K562 (cell line): ENCODE results near the gene CDK4. TPM values are rescaled to one million over a fixed set of nuclear protein-coding genes. Genes with fewer than 3 reads are reported as not detected.

Source experiments
- ATAC-seq: fragments of 200-7000 bp; cut with Tn5 transposase; 3 replicates; pipeline ENCODE4 v1.9.1; 2020; ENCODE audit warnings: moderate library complexity
- BruUV-seq: library from RNA; stranded (reverse); fragments of 400-500 nt; replicated peaks from 2 replicates; lab custom pipeline; 2021; lab: Mats Ljungman, UMichigan
- CTCF ChIA-PET: fragments of 300-600 bp; formaldehyde crosslinking; extraction: SDS; loops from one replicate; lab custom pipeline; 2021; ENCODE audit warnings: low intra/inter-chr PET ratio; lab: Yijun Ruan, JAX
- POLR2A ChIA-PET: fragments of 300-600, 350-650 bp; sonication (Branson Sonifier 250); formaldehyde crosslinking; extraction: SDS; loops from one replicate; lab custom pipeline; 2021; ENCODE audit warnings: antibody characterized with exemption, inconsistent platforms; lab: Yijun Ruan, JAX
- DNase-seq, 4 experiments: peaks; one replicate each; pipeline versions ENCODE4 v3.0.0 to v3.0.0-alpha.2; 2011 to 2018; ENCODE audit warnings: low spot score in 3 of 4, mixed read lengths in 3 of 4; ENCODE audit errors: extremely low read depth in 1 of 4
- FAIRE-seq: peaks from 2 replicates; lab custom pipeline; 2011; peaks lifted over from hg19 to GRCh38; lab: Jason Lieb, UNC
- H2AFZ ChIP-seq: 2 replicates; pipeline ENCODE4 v1.6.0; 2011; ENCODE audit warnings: low read depth, low read length, control low read depth, inconsistent platforms
- H3K27ac ChIP-seq: fragments of 200-600 bp; 3 replicates; pipeline ENCODE4 v1.8.0; 2011; ENCODE audit warnings: low read depth, mild to moderate bottlenecking, control low read depth, inconsistent platforms, low read length, moderate library complexity, mixed read lengths; ENCODE audit errors: extremely low read depth
- H3K27me3 ChIP-seq, 2 experiments: fragments of 300-600 bp in 1 of 2; 2 replicates in 1 of 2; 3 replicates in 1 of 2; pipeline versions ENCODE4 v1.6.0 to v1.8.0; 2011; ENCODE audit warnings: inconsistent platforms in 2 of 2, low read length in 2 of 2, mild to moderate bottlenecking in 1 of 2, mixed read lengths in 1 of 2, moderate library complexity in 1 of 2; ENCODE audit not compliant: control insufficient read depth in 2 of 2, insufficient read depth in 2 of 2
- H3K36me3 ChIP-seq: fragments of 300-600 bp; 3 replicates; pipeline ENCODE4 v1.8.0; 2011; ENCODE audit warnings: mild to moderate bottlenecking, low read length, inconsistent platforms; ENCODE audit not compliant: control insufficient read depth, insufficient read depth
- H3K4me1 ChIP-seq, 2 experiments: fragments of 200-600 bp in 1 of 2; replicated peaks in 1 of 2; 2 replicates in 1 of 2; 3 replicates in 1 of 2; pipeline versions ENCODE4 v1.5.1 to v1.8.0; 2011; ENCODE audit warnings: inconsistent platforms in 2 of 2, low read length in 2 of 2, mild to moderate bottlenecking in 1 of 2, mixed read lengths in 1 of 2, moderate library complexity in 1 of 2; ENCODE audit not compliant: control insufficient read depth in 2 of 2, insufficient read depth in 2 of 2
- H3K4me2 ChIP-seq: 2 replicates; pipeline ENCODE4 v1.6.1; 2011; ENCODE audit warnings: low read length, control low read depth, inconsistent platforms, mixed read lengths; ENCODE audit not compliant: insufficient read depth
- H3K4me3 ChIP-seq: fragments of 200-600 bp; sonication (generic), shearing (Covaris generic); 2 replicates; pipeline ENCODE4 v1.5.1; 2016; ENCODE audit warnings: control low read depth, inconsistent platforms
- H3K79me2 ChIP-seq: fragments of 200-600 bp; 3 replicates; pipeline ENCODE4 v1.8.0; 2011; ENCODE audit warnings: low read length, inconsistent platforms; ENCODE audit not compliant: control insufficient read depth, insufficient read depth
- H3K9ac ChIP-seq, 2 experiments: 2 replicates each; pipeline versions ENCODE4 v1.6.0 to v1.6.1; 2011; ENCODE audit warnings: low read depth in 2 of 2, low read length in 2 of 2, control low read depth in 1 of 2, inconsistent platforms in 1 of 2, mild to moderate bottlenecking in 1 of 2, mixed read lengths in 1 of 2; ENCODE audit not compliant: insufficient read depth in 1 of 2
- H3K9me1 ChIP-seq: one replicate; pipeline ENCODE4 v1.6.0; 2011; ENCODE audit warnings: inconsistent platforms, mild to moderate bottlenecking, low read length, moderate library complexity; ENCODE audit not compliant: control insufficient read depth, insufficient read depth
- H3K9me3 ChIP-seq: replicated peaks from 2 replicates; pipeline ENCODE4 v1.5.1; 2011; ENCODE audit warnings: low read depth, low read length, inconsistent platforms; ENCODE audit not compliant: control insufficient read depth, insufficient read depth
- H4K20me1 ChIP-seq: replicated peaks from 2 replicates; pipeline ENCODE4 v1.6.1; 2011; ENCODE audit warnings: low read length, inconsistent platforms, mixed read lengths; ENCODE audit not compliant: control insufficient read depth, insufficient read depth
- ADNP ChIP-seq: fragments of 200-800 bp; sonication (Bioruptor generic); IDR thresholded peaks from 2 replicates; pipeline ENCODE4 v1.6.1; 2016; ENCODE audit warnings: missing genetic modification characterization, missing compliant biosample characterization
- ATF3 ChIP-seq, 2 experiments: fragments of 450-650 bp in 1 of 2; sonication (generic) in 1 of 2; formaldehyde crosslinking in 1 of 2; IDR thresholded peaks in 1 of 2; conservative IDR thresholded peaks in 1 of 2; 2 replicates each; pipeline versions ENCODE4 v1.6.1 to v1.8.1; 2016 to 2023; ENCODE audit warnings: mild to moderate bottlenecking in 2 of 2, moderate library complexity in 2 of 2, inconsistent platforms in 1 of 2, missing genetic modification reagents in 1 of 2
- CC2D1A ChIP-seq: fragments of 450-650 bp; IDR thresholded peaks from 2 replicates; pipeline ENCODE4 v1.6.1; 2017; ENCODE audit warnings: mild to moderate bottlenecking
- E2F6 ChIP-seq, 2 experiments: IDR thresholded peaks; 2 replicates each; pipeline ENCODE4 v1.6.1; 2011; ENCODE audit warnings: borderline replicate concordance in 1 of 2, control low read depth in 1 of 2, low read depth in 1 of 2, low read length in 1 of 2, mild to moderate bottlenecking in 1 of 2, mixed read lengths in 1 of 2, moderate library complexity in 1 of 2; ENCODE audit not compliant: insufficient read depth in 1 of 2, insufficient read length in 1 of 2, poor library complexity in 1 of 2, severe bottlenecking in 1 of 2; ENCODE audit errors: extremely low read depth in 1 of 2
- ELF2 ChIP-seq: fragments of 250-450 bp; sonication (Bioruptor Pico); IDR thresholded peaks from 2 replicates; pipeline ENCODE4 v1.5.0; 2021; ENCODE audit warnings: mild to moderate bottlenecking
- ETS2 ChIP-seq: IDR thresholded peaks from 2 replicates; pipeline ENCODE4 v1.6.1; 2016; ENCODE audit warnings: borderline replicate concordance, missing genetic modification characterization, mild to moderate bottlenecking, moderate library complexity, missing compliant biosample characterization; ENCODE audit not compliant: poor library complexity, severe bottlenecking
- MTA1 ChIP-seq: fragments of 450-650 bp; IDR thresholded peaks from 2 replicates; pipeline ENCODE4 v1.6.1; 2017; ENCODE audit warnings: borderline replicate concordance
- NKRF ChIP-seq: fragments of 450-650 bp; IDR thresholded peaks from 2 replicates; pipeline ENCODE4 v1.6.1; 2016; ENCODE audit warnings: borderline replicate concordance
- ZNF212 ChIP-seq: fragments of 450-650 bp; formaldehyde crosslinking; IDR thresholded peaks from 2 replicates; pipeline ENCODE4 v1.4.0; 2020; ENCODE audit warnings: mild to moderate bottlenecking
- ZNF41 ChIP-seq: fragments of 250-450 bp; sonication (Bioruptor Pico); conservative IDR thresholded peaks from 2 replicates; pipeline ENCODE4 v1.4.0; 2020; ENCODE audit warnings: mild to moderate bottlenecking
- ZNF592 ChIP-seq: fragments of 450-650 bp; IDR thresholded peaks from 2 replicates; pipeline ENCODE4 v1.6.1; 2017; ENCODE audit warnings: antibody characterized with exemption, mild to moderate bottlenecking
- ZNF717 ChIP-seq: fragments of 250-450 bp; sonication (Bioruptor Pico); IDR thresholded peaks from 2 replicates; pipeline ENCODE4 v1.5.0; 2021
- WGBS: fragments of 100-300 bp; shearing (Covaris generic); methylation state at CpG from one replicate; pipeline ENCODE4 v1.1.6; 2016; ENCODE audit warnings: low coverage, mixed read lengths; ENCODE audit not compliant: insufficient coverage; ENCODE audit errors: missing lambda C conversion rate; 5-methylcytosine and 5-hydroxymethylcytosine counted together
- in situ Hi-C: fragments of 300-500 bp; cut with MboI; formaldehyde crosslinking; loops from 4 replicates; pipeline ENCODE4 v1.15.0; 2018; ENCODE audit warnings: inconsistent platforms, mixed read lengths
- intact Hi-C: fragments of 100-400 bp; cut with micrococcal nuclease; formaldehyde crosslinking; loops from 2 replicates; pipeline ENCODE4 v1.14.2; 2022
- polyA plus RNA-seq, 8 experiments: library from polyadenylated mRNA; depleted of rRNA in 4 of 8; stranded (reverse) in 5 of 8; unstranded in 3 of 8; fragments of >200 nt; fragmentation: Nextera tagmentation in 2 of 8; fragmentation: Illumina TruSeq in 1 of 8; extraction: Ambion mirVana in 2 of 8; extraction: Trizol in 1 of 8; gene quantifications; 2 replicates each; pipeline versions ENCODE4 v1.2.1 to v1.2.3, GENCODE V29; 2011 to 2014; ENCODE audit warnings: inconsistent platforms in 1 of 8, missing spikeins in 1 of 8
- total RNA-seq, 7 experiments: library from RNA; depleted of rRNA in 6 of 7; stranded (reverse); fragments of >200 nt in 6 of 7; fragmentation: Illumina TruSeq in 2 of 7; extraction: Trizol in 2 of 7; gene quantifications; 2 replicates each; pipeline versions ENCODE4 v1.2.1 to v1.2.3, GENCODE V29; 2011 to 2021; ENCODE audit warnings: low replicate concordance in 1 of 7

The CDK4 gene
- total and polyA plus RNA-seq, 9 of the 15 experiments (the other 6 are each of a cell fraction or from before 2014, with no cell fraction given): 37.8 to 436 (median 238) TPM

DNA sequence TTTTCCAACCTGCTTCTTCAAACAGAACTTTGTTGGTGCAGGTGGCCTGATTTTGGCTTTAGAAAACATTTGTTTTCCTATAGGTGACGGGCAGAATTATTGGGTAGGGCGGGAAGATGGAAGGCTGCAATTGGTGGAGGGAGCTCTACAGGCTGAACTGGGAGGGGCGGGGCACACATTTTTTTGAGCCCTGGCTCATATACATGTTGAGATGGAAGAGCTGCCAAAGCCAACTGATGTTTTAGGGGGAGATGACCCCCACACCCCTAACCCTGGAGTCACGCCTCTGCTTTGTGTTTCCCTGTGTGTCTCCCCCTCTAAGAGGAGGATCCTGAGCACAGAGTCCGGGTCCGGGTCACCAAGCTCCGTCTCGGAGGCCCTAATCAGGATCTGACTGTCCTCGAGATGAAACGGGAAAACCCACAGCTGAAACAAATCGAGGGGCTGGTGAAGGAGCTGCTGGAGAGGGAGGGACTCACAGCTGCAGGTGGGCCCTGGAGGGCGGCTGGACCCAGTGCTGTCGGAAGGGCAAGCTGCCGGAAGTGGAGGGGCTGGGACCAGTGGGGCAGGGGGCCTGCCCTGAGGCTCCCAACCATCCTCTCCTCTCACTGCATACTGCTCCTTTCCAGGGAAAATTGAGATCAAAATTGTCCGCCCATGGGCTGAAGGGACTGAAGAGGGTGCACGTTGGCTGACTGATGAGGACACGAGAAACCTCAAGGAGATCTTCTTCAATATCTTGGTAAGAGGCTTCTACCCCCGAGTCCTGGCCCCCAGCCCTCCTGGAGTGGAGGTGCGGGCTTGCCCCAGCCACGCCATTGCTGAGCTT is 32.1 kb downstream of the CDK4 start:
- H3K27ac ChIP-seq: no peak overlapping the region
- H3K36me3 ChIP-seq: peaks cover 52% of the 10 kb centered on the region; the same call in 2 of the 3 replicates
- no peak overlapping the region for H3K4me2 ChIP-seq
- FAIRE-seq: no peak
- WGBS: 82% methylated on average over 18 of the region's 20 CpGs
- in situ Hi-C loops: no loop called here
- H3K4me1 ChIP-seq: peaks cover 0 to 3% of the 10 kb centered on the region in 2 experiments; a peak in 1 of 5 replicates
- no peak for DNase-seq
- ChIA-PET CTCF (no interaction called here), POLR2A (interaction anchor here (0.9 to 1.1 kb wide), 2 partner anchors 14 to 17 kb away, joined by 3 read pairs; no protein-coding TSS in a partner anchor)
- no peaks in the 10 kb centered on the region for H3K27me3 ChIP-seq
- peak overlapping the region in 1 of 2 experiments; percentile 2; a peak in 1 of 4 replicates for H3K9ac ChIP-seq
- H4K20me1 ChIP-seq: no peaks in the 10 kb centered on the region
- intact Hi-C loops: no loop called here
- H3K4me3 ChIP-seq: no peak overlapping the region
- no TSS peak for BruUV-seq
- no peaks in the 10 kb centered on the region for H3K9me3 ChIP-seq
- no peak overlapping the region for H2AFZ ChIP-seq
- no peaks in the 10 kb centered on the region for H3K79me2 ChIP-seq
- H3K9me1 ChIP-seq: no peaks in the 10 kb centered on the region
- no peak for ATAC-seq
- no peak for TF ChIP-seq CC2D1A
- TF ChIP-seq MTA1: no peak
- TF ChIP-seq ELF2: no peak
- TF ChIP-seq ZNF41 (CRISPR knock-in tag): no peak
- no peak for TF ChIP-seq ZNF212 (CRISPR knock-in tag)
- TF ChIP-seq E2F6 (IDR thresholded peaks at IDR 0.05; ENCODE audit: borderline replicate concordance in 1 of 2, extremely low read depth in 1 of 2, insufficient read depth in 1 of 2, insufficient read length in 1 of 2, low read depth in 1 of 2, low read length in 1 of 2, poor library complexity in 1 of 2, severe bottlenecking in 1 of 2): no peak
- no peak for TF ChIP-seq ETS2 (tag)
- no peak for TF ChIP-seq ATF3 (IDR thresholded peaks at IDR 0.05)
- TF ChIP-seq ATF3 (CRISPR knock-in tag; conservative IDR thresholded peaks at IDR 0.05): no peak
- no peak for TF ChIP-seq ADNP (tag)
- no peak for TF ChIP-seq ZNF717
- no peak for TF ChIP-seq ZNF592
- TF ChIP-seq NKRF: no peak
